Measurements from ENCODE around the gene DNHD1. TPM values are rescaled to one million over a fixed set of nuclear protein-coding genes. Genes with fewer than 3 reads are reported as not detected.

The DNHD1 gene
- total RNA-seq, 1 donor from 2014 or later = 1.0 TPM

- H3K4me3 ChIP-seq (ENCODE audit: low read depth, low read length) = no peak overlapping the region
- no peak for TF ChIP-seq CTCF (conservative IDR thresholded peaks at IDR 0.05; ENCODE audit: low read depth, low read length)
Measured at GRCh38 chr11:6457581-6458320, 39.3 kb upstream of the DNHD1 start.

GRCh38 chr11:6458352-6459098, 38.6 kb upstream of the DNHD1 start:
- DNase-seq (ENCODE audit: low read depth) = no peak
- no peak for TF ChIP-seq CTCF (conservative IDR thresholded peaks at IDR 0.05; ENCODE audit: low read depth, low read length)
- H3K4me3 ChIP-seq (ENCODE audit: low read depth, low read length) = no peak overlapping the region

More at GRCh38 chr11:6457581-6458320, 39.3 kb upstream of the DNHD1 start:
- DNase-seq (ENCODE audit: low read depth) = no peak

- no peak for TF ChIP-seq CTCF (conservative IDR thresholded peaks at IDR 0.05; ENCODE audit: low read depth, low read length)
- no peak overlapping the region for H3K4me3 ChIP-seq (ENCODE audit: low read depth, low read length)
- DNase-seq (ENCODE audit: low read depth) = no peak
Measured at GRCh38 chr11:6459099-6459450, 38.0 kb upstream of the DNHD1 start.

GRCh38 chr11:6468712-6469495, 28.2 kb upstream of the DNHD1 start:
- TF ChIP-seq CTCF (conservative IDR thresholded peaks at IDR 0.05; ENCODE audit: low read depth, low read length) = no peak
- peak; percentile 7 for DNase-seq (ENCODE audit: low read depth)
- no peak overlapping the region for H3K4me3 ChIP-seq (ENCODE audit: low read depth, low read length)

GRCh38 chr11:6469599-6469998, 27.5 kb upstream of the DNHD1 start:
- DNase-seq (ENCODE audit: low read depth) = no peak
- TF ChIP-seq CTCF (conservative IDR thresholded peaks at IDR 0.05; ENCODE audit: low read depth, low read length) = no peak
- H3K4me3 ChIP-seq (ENCODE audit: low read depth, low read length) = no peak overlapping the region

GRCh38 chr11:6472934-6473333, 24.1 kb upstream of the DNHD1 start:
- DNase-seq (ENCODE audit: low read depth) = no peak
- peak overlapping the region; percentile 93 for H3K4me3 ChIP-seq (ENCODE audit: low read depth, low read length)
- no peak for TF ChIP-seq CTCF (conservative IDR thresholded peaks at IDR 0.05; ENCODE audit: low read depth, low read length)
